HepG2 (cell line): ENCODE measurements around the gene MISP3.

Source experiments
- ATF6 ChIP-seq: sonication (generic); formaldehyde crosslinking; conservative IDR thresholded peaks from 2 replicates; pipeline ENCODE4 v1.4.0; 2020; ENCODE audit warnings: missing genetic modification reagents
- CTCF ChIP-seq: sonication (generic); formaldehyde crosslinking; IDR thresholded peaks from 2 replicates; pipeline ENCODE4 v1.5.0; 2020; ENCODE audit warnings: mild to moderate bottlenecking, missing genetic modification reagents, moderate library complexity
- KAT8 ChIP-seq: IDR thresholded peaks from 2 replicates; pipeline ENCODE4 v1.6.1; 2016; ENCODE audit warnings: missing genetic modification reagents, missing compliant biosample characterization
- NFATC3 ChIP-seq: sonication (generic); formaldehyde crosslinking; IDR thresholded peaks from 2 replicates; pipeline ENCODE4 v1.5.1; 2020; ENCODE audit warnings: mild to moderate bottlenecking, missing genetic modification reagents
- NFKB2 ChIP-seq: sonication (generic); formaldehyde crosslinking; IDR thresholded peaks from 2 replicates; pipeline ENCODE4 v1.4.0; 2020; ENCODE audit warnings: missing genetic modification reagents, borderline replicate concordance
- POLR2A ChIP-seq, 2 experiments: IDR thresholded peaks; 2 replicates each; pipeline ENCODE4 v1.6.1; 2011; ENCODE audit warnings: low read depth in 2 of 2, low read length in 2 of 2, mild to moderate bottlenecking in 1 of 2, moderate library complexity in 1 of 2; ENCODE audit not compliant: insufficient read depth in 1 of 2
- ZNF143 ChIP-seq: sonication (generic); formaldehyde crosslinking; IDR thresholded peaks from 2 replicates; pipeline ENCODE4 v1.4.0; 2020; ENCODE audit warnings: missing genetic modification reagents

- no peak for TF ChIP-seq POLR2A (IDR thresholded peaks at IDR 0.05; ENCODE audit: insufficient read depth in 1 of 2, low read depth in 2 of 2, low read length in 2 of 2)
- no peak for TF ChIP-seq ATF6
- TF ChIP-seq CTCF (CRISPR knock-in tag), result no peak
- TF ChIP-seq NFATC3 (CRISPR knock-in tag), result no peak
- TF ChIP-seq ZNF143 (CRISPR knock-in tag), result no peak
- no peak for TF ChIP-seq NFKB2 (CRISPR knock-in tag)
- TF ChIP-seq KAT8 (CRISPR knock-in tag), result no peak
Measured at GRCh38 chr19:14027856-14028450, 44.6 kb upstream of the MISP3 start, which contains the start of gene RLN3.
